Measurements from ENCODE around the gene TULP4.

Gene TULP4

DNA sequence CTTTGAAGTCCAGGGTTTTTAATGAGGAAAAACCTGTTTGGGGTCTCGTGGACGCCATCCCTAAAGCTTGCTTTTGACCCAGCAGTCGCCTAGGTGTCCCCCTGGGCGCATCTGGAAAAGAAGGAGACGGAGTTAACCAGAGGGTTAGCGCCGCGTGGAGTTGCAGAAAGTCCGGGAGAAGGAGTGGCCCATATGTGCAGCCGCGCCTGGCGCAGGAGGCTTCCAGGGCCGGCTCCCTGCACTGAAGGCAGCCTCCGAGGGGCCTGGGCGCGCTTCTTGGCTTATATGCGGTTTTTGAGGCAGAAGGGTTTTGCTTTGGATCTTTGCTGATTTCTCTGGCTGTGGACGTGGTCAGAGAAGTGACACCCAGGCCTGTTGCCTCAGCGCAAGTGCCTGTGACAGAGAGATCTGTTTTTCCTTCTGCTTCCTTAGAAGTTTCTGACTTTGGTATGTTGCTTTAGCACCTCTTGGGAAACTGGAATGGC lies 248.6 kb downstream of the TULP4 start:
- TF ChIP-seq, protein P1, sequence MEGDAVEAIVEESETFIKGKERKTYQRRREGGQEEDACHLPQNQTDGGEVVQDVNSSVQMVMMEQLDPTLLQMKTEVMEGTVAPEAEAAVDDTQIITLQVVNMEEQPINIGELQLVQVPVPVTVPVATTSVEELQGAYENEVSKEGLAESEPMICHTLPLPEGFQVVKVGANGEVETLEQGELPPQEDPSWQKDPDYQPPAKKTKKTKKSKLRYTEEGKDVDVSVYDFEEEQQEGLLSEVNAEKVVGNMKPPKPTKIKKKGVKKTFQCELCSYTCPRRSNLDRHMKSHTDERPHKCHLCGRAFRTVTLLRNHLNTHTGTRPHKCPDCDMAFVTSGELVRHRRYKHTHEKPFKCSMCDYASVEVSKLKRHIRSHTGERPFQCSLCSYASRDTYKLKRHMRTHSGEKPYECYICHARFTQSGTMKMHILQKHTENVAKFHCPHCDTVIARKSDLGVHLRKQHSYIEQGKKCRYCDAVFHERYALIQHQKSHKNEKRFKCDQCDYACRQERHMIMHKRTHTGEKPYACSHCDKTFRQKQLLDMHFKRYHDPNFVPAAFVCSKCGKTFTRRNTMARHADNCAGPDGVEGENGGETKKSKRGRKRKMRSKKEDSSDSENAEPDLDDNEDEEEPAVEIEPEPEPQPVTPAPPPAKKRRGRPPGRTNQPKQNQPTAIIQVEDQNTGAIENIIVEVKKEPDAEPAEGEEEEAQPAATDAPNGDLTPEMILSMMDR (IDR thresholded peaks at IDR 0.05; ENCODE audit: insufficient read depth, low read depth, low read length, missing control alignments): no peak
- H3K4me3 ChIP-seq (ENCODE audit: low read depth, low read length): peak overlapping the region; percentile 95
- DNase-seq (ENCODE audit: low read depth): no peak

Measured in GM12865 (cell line).